HCT116 (cell line): ENCODE measurements around the gene USPL1.

Source experiments
- CTCF ChIP-seq, 3 experiments: fragments of 200-600 bp in 1 of 3; sonication (generic) in 1 of 3; IDR thresholded peaks in 2 of 3; conservative IDR thresholded peaks in 1 of 3; 2 replicates each; pipeline ENCODE4 v1.5.1; 2012 to 2017; ENCODE audit warnings: low read depth in 2 of 3, low read length in 2 of 3, antibody characterized with exemption in 1 of 3, borderline replicate concordance in 1 of 3, control low read depth in 1 of 3, mild to moderate bottlenecking in 1 of 3, mixed read lengths in 1 of 3, mixed run types in 1 of 3, moderate library complexity in 1 of 3; ENCODE audit not compliant: insufficient read depth in 1 of 3
- POLR2AphosphoS5 ChIP-seq: IDR thresholded peaks from 2 replicates; pipeline ENCODE4 v1.6.1; 2011; ENCODE audit warnings: mild to moderate bottlenecking, low read depth, low read length, moderate library complexity
- SIN3A ChIP-seq: IDR thresholded peaks from 2 replicates; pipeline ENCODE4 v1.6.1; 2012; ENCODE audit warnings: low read depth

- TF ChIP-seq POLR2AphosphoS5 = no peak
- no peak for TF ChIP-seq SIN3A
- TF ChIP-seq CTCF (IDR thresholded peaks at IDR 0.05 in 2 of 3, conservative IDR thresholded peaks at IDR 0.05 in 1 of 3; ENCODE audit: borderline replicate concordance in 1 of 3, insufficient read depth in 1 of 3, low read depth in 2 of 3, low read length in 2 of 3) = no peak
Measured at GRCh38 chr13:30708541-30708940, 90.8 kb downstream of the USPL1 start.
